GM12891 (cell line): ENCODE results near the gene CSNK2A3.

Experiments used
- POLR2AphosphoS5 ChIP-seq: IDR thresholded peaks from 2 replicates; pipeline ENCODE4 v1.6.1; 2011; ENCODE audit warnings: low read depth, low read length, control low read depth
- TAF1 ChIP-seq: IDR thresholded peaks from 2 replicates; pipeline ENCODE4 v1.6.1; 2011; ENCODE audit warnings: low read depth, low read length, control low read depth

GRCh38 chr11:11387622-11388305, 34.7 kb upstream of the CSNK2A3 start:
- TF ChIP-seq POLR2AphosphoS5 (no peak), TAF1 (no peak)
